Stimulated activated CD8-positive, alpha-beta memory T cell treated with anti-CD3 and anti-CD28 coated beads, Interleukin-15, amount 100 ng/mL, for 4 hours (primary cell): ENCODE measurements around the gene FGD3.

ENCODE experiments used
- DNase-seq, 2 donors: peaks; one replicate each; pipeline ENCODE4 v3.0.0-alpha.2; 2020; ENCODE audit warnings: low read depth in 2 of 2

Gene FGD3

GRCh38 chr9:93052791-93053540 lies 105.6 kb downstream of the FGD3 start:
- DNase-seq = no peak

DNA sequence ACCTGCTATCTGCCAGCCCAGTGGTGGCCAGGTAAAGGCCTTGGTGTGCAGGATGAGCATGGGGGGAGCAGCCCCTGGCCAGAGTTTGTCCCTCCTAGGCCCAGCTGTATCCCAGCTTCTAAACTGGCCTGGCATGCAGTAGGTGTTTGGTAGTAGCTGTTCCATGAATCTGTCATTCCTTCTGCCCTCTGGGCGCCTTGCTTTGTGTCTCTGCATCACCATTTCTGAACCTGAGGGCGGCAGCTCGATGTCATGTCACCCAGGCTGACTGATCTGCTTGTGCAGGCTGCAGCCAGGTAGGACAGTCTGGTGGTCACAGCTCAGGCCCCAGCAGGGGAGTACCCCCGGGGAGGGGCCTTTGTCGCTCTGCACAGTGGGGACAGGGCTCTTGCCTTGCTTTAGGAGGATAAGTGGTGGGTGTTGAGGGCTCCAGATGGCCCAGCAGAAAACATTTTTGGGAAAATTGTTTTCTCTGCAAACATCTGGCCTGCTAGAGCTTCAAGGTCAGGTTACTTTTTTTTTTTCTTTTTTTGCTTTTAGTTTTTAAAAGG lies 106.5 kb downstream of the FGD3 start:
- no peak for DNase-seq

DNA sequence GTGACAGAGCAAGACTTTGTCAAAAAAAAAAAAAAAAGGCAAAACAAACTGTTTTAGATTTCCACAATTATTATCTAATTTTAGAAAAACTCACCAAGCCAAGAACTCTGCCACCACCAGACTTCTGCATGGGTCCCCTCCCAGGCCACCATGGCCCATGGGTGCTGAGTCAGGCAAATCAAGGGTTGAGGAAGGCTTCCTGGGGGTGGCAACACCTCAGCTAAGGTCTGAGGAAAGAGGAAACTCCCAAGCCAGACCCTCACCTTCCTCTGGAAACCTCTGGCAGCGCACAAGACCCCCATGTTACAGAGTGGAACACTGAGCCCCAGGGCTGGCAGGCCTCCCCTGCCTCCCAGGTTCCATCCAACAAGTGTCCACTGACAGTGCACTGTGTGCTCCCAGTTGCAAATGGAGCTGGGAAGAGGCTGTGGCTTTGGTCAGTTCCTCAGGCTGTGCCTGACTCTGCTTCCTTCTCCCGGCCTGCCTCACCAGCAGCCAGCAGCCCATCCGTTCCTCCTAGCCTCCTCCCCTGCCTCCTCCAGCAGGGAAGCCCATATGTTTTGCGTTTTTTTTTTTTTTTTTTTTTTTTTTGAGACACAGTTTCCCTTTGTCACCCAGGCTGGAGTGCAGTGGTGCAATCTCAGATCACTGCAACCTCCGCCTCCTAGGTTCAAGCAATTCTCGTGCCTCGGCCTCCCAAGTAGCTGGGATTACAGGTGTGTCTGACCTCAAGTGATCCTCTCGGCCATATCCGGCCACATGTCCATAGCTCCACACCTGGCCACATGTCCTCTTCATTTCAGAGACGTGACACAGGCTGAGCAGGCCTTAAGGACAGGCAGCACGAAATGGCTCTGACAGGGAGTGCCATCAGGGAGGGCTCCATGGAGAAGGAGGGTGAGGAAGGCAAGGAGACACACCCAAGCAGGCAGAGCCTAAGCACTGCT lies 107.7 kb downstream of the FGD3 start:
- no peak for DNase-seq

DNA sequence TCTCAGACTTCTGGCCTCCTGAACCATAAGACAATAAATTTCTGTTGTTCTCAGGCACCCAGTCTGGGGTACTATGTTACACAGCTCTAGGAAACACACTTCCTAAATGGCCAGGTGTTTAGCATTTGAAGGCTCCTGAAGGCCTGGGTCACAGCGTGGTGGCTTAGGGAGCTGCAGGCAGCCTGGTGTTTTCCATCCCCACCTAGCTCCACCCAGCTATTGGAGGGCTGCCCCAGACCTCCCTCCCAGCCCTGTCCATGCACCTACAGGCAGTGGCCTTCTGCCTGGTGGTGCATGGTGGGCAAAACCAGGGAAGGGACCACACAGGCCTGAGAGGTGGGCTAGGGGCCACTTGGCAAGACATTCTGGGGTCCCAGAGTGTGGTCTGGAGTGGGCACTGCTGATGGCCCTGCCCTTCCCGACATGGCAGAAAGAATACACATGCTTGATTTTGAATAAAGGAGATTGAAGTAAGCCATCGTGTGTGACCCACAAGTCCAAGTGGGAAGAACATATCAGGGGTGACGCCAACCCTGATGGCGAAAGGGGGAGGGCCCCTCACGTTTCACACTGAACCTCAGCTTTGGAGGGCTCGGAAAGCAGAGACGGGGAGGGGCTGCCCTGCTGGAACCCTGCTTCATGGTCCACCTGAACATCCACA lies 109.8 kb downstream of the FGD3 start:
- DNase-seq = no peak

GRCh38 chr9:93057703-93058354 lies 110.5 kb downstream of the FGD3 start:
- no peak for DNase-seq

DNA sequence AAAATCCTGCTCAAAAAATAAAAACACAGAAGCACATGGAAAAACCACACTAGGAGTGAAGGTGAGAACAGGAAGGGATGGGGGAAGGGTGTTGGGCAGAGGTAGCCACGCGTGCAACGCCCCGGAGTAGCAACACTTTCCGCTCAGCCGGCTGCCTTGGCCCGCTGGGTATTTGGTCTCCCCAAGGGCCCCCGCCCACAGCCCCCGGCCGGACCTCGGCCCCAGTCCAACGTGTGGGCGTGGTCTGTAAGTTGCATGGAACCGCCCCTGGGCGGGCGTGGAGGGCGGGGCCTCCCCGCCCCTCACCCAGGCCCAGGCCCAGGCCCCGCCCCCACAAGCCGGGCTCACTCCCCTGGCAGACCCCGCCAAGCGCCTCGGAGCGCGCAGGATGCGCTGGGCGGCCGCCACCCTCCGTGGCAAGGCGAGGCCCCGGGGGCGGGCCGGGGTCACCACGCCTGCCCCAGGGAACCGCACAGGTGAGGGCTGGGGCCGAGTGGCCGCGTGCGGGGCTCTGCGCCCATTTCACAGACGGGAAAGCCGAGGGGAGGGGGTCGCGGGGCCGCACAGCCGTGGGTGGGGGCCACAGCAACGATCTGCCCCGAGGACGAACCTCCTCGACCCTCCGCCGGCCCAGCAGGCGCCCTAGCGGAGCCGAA lies 111.2 kb downstream of the FGD3 start, which contains the start of gene SUSD3:
SUSD3 (plus strand) TSS at position 347 of the 656 bp plus-strand sequence; CDS start at position 389, 42 bp downstream.
- DNase-seq = peak; percentile 24 to 31

DNA sequence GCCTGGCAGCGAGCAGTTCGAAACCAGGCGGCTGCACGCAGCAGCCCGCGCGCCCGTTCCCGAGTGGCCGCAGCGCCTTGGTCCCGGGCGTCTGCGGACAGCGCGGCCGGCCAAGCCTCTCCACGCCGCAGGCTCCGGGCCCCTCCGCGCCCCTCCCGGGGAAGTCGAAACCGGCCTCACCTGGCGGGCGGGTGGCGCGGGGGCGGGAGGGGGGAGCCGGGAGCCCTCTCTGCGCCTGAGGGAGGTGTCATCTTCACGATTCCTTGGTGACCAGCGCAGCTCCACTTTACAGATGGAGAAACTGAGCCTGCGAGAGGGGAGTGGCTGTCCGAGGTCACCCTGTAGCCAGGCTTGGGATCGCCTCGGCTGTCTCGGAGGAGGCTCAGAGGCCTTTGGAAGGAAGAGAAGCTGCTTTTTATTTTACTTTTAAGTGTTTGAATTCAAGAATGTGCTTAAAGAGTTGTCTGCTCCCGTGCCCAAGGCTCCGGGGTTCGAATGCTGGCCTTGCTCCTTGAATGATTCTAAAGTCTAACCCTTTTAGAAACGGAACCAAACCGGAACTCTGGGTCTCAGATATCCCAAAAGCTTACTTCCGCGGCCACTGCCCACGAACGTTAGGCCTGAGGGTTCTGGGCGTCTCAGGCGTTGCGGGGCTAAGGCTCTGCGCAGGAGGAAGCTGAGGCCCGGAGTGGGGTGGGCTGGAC lies 111.8 kb downstream of the FGD3 start:
- no peak for DNase-seq

GRCh38 chr9:93059715-93060578 lies 112.6 kb downstream of the FGD3 start:
- no peak for DNase-seq

DNA sequence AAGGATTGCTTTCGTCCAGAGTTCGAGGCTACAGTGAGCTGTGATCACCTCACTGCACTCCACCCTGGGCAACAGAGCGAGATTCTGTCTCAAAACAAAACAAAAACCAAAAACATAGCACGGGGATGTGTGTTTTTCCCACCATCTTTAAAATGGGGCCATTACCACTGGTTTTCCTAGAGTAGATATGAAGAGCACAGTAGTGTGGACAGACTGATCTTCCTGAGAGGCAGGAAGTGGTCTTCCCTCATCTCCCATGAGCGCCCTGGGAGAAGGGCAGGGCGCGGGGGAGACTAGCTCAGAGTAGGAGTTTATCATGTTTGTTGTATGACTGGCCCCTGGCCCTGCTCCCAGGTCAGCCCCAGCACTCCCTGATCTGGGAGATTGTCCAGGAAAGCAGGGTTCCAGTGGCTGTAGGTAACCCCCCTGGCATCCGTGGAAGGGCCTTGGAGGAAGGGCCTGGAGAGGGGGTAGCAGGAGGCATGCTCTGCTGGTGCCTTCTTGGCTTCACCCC lies 113.5 kb downstream of the FGD3 start:
- DNase-seq = no peak

- DNase-seq = no peak
Measured at GRCh38 chr9:93061260-93061751, 114.0 kb downstream of the FGD3 start.

DNA sequence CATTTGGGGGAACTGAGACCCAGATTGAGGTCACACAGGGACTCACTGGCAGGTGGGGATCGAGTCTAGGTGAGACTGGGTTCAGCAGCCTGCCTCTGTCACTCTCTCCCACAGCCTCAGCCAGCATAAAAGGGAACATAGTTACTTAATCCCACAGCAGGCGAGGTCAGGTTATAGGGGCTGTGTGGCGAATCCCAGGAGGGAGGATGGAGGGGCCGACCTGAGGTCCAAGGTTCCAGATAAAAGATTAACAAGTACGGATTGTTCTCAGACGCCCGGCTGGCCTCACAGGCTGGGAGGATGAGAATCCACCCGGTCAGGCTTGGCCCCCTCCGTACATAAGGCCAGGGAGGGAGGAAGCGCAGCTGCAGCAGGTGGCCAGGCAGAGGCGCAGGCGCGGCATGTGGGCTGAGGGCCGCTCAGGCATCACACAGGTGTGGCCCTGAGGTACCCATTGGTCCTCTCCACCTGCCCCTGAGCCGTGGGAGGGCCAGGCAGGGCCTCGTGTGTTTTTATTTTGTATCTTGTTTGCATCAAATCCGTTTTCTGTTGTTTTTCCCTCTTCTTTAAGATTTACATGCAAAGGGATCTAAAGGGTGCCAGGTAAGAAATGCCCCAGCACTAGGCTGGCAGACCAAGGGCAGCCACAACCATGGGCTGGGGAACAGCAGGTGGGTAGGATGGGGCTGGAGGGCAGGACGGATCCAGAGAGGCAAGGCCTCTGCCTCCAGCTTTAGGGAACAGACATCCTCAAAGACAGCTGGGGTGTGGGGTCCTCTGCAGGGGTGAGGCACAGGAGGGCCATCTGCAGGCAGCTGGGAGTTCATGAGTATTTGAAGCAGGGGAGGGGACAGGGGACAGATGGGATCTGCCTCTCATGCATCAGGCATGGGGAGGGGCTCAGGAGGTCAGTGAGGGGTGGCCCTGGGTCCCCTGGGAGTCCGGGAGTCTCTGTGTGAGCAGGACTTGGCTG lies 114.8 kb downstream of the FGD3 start:
- no peak for DNase-seq

DNA sequence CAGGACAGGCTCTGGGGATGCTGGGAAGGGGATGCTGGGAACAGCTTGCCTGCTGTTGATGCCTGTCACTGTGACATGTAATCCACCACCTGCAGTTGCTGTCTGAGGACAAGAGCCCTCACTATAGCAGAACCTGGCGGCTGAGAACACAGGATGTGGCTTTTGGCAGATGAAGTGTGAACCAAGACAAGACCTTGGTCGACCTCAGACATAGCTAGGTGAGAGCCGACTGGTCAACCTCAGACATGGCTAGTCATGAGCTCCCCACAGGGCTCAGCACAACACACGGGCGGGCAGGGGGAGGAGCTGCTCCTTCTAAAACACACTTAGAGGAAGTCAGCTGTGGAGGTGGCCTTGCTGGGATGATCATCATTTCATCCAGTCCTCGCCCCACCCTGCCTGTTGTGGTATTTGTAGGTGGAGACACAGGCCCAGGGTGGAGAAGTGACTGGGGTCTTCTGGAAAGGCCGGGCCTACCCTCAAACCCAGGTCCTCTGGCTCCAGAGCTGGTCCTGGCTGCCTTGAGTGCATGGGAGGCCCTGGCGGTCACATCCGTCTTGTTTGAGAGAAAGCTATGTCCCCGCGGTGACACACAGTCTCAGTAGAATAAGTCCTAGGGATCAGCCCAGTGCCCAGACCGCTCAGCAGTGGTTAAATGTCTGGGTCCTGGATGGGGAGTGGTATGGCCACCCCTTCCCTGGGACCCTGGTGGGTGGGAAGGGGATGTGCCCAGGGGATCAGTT lies 117.2 kb downstream of the FGD3 start:
- DNase-seq = peak; percentile 70 to 77

GRCh38 chr9:93065135-93065720 lies 117.9 kb downstream of the FGD3 start:
- no peak for DNase-seq

DNA sequence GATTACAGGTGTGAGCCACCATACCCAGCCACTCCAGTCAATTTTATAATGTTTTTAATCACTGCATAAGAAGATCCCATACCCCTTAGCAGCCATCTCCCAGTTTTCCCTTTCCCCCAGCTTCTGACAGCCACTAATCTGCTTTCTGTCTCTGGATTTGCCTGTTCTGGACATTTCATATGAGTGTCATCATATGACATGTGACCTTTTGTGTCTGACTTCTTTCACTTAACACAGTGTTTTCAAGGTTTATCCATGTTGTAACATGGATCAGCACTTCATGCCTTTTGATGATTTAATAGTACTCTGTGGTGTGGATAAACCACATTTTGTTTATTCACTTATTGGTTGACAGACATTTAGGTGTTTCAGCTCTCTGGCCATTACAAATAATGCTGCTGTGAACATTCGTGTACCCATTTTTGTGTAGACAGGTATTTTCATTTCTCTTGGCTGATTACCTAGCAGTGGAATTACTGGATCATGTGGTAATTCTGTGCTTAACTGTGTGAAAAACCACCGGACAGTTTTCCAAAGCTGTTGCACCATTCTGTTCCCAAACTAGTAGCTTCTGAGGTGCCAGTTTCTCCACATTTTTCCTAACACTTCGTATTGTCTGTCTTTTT lies 119.8 kb downstream of the FGD3 start:
- DNase-seq = no peak

GRCh38 chr9:93068956-93069355 lies 121.6 kb downstream of the FGD3 start:
- DNase-seq = no peak

DNA sequence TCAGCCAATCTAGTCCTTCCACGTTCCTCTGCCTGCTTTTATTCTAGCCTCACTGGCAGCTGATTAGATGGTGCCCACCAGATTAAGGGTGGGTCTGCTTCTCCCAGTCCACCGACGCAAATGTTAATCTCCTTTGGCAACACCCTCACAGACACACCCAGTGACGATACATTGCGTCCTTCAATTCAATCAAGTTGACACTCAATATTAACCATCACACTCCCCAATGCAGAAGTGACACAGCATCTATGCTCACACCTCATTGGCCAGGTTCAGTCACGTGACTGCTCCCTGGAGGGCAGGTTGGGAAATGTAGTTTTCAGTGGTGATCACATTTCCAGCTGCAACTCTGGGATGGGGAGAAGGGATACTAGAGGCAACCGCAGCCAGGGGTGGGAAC lies 124.1 kb downstream of the FGD3 start:
- DNase-seq = no peak
